GM21717 (cell line): Measurements from ENCODE around the gene DUSP18.
"Not testable (repeated sequence)": the region's sequence is repeated elsewhere in the genome, so short reads cannot be mapped to it uniquely, and the experiment has no call there.

Source experiments
- ATAC-seq: cut with Tn5 transposase; IDR thresholded peaks from one replicate; pipeline ENCODE4 v1.9.1; 2021; ENCODE audit warnings: mild to moderate bottlenecking, moderate library complexity; ENCODE audit not compliant: unreplicated experiment

The DUSP18 gene

GRCh38 chr22:30679895-30680690, 12.4 kb upstream of the DUSP18 start:
- not testable (repeated sequence) for ATAC-seq

GRCh38 chr22:30676565-30676964, 8.9 kb upstream of the DUSP18 start:
- ATAC-seq, result not testable (repeated sequence)

- no peak for ATAC-seq
Observed at GRCh38 chr22:30675436-30675835, 7.8 kb upstream of the DUSP18 start.

GRCh38 chr22:30674482-30674881, 6.8 kb upstream of the DUSP18 start:
- ATAC-seq, result no peak

- ATAC-seq, result no peak
Observed at GRCh38 chr22:30673136-30673535, 5.5 kb upstream of the DUSP18 start.

GRCh38 chr22:30671071-30671470, 3.4 kb upstream of the DUSP18 start:
- ATAC-seq, result no peak

GRCh38 chr22:30668386-30668710, 673 bp upstream of the DUSP18 start:
- no peak for ATAC-seq

GRCh38 chr22:30667107-30667493, 575 bp downstream of the DUSP18 start:
- ATAC-seq, result no peak

- ATAC-seq, result no peak
Observed at GRCh38 chr22:30665786-30666185, 1.9 kb downstream of the DUSP18 start.

- ATAC-seq, result no peak
Observed at GRCh38 chr22:30665266-30665665, 2.4 kb downstream of the DUSP18 start.

GRCh38 chr22:30664798-30665197, 2.9 kb downstream of the DUSP18 start:
- ATAC-seq, result no peak

- no peak for ATAC-seq
Observed at GRCh38 chr22:30662040-30662439, 5.6 kb downstream of the DUSP18 start.

- no peak for ATAC-seq
Observed at GRCh38 chr22:30655532-30655931, 12.1 kb downstream of the DUSP18 start.

GRCh38 chr22:30654361-30654760, 13.3 kb downstream of the DUSP18 start:
- no peak for ATAC-seq

- no peak for ATAC-seq
Observed at GRCh38 chr22:30652852-30653251, 14.8 kb downstream of the DUSP18 start.

GRCh38 chr22:30650508-30651116, 17.1 kb downstream of the DUSP18 start:
- ATAC-seq, result no peak

- peak; percentile 74 for ATAC-seq
Observed at GRCh38 chr22:30649430-30650007, 18.2 kb downstream of the DUSP18 start.

- no peak for ATAC-seq
Observed at GRCh38 chr22:30648825-30649224, 18.9 kb downstream of the DUSP18 start.

- no peak for ATAC-seq
Observed at GRCh38 chr22:30647536-30647935, 20.1 kb downstream of the DUSP18 start.

- no peak for ATAC-seq
Observed at GRCh38 chr22:30646518-30647160, 21.0 kb downstream of the DUSP18 start.

- ATAC-seq, result no peak
Observed at GRCh38 chr22:30643055-30643875, 24.4 kb downstream of the DUSP18 start.
